Activated CD8-positive, alpha-beta T cell treated with anti-CD3 and anti-CD28 coated beads for 36 hours (primary cell): ENCODE results near the gene VGLL3. TPM values are rescaled to one million over a fixed set of nuclear protein-coding genes. Genes with fewer than 3 reads are reported as not detected.

ENCODE experiments used
- ATAC-seq: fragments of 200-7000 bp; cut with Tn5 transposase; one replicate; pipeline ENCODE4 v1.10.0; 2021; ENCODE audit warnings: mild to moderate bottlenecking, moderate library complexity
- CTCF ChIA-PET: fragments of 350-600 bp; sonication (Branson Sonifier 250); formaldehyde crosslinking; loops from one replicate; lab custom pipeline; 2021; ENCODE audit warnings: antibody characterized with exemption; lab: Charles Lee
- POLR2A ChIA-PET: fragments of 350-600 bp; sonication (Branson Sonifier 250); formaldehyde crosslinking; loops from one replicate; lab custom pipeline; 2021; ENCODE audit warnings: antibody characterized with exemption; lab: Charles Lee
- DNase-seq: peaks from one replicate; pipeline ENCODE4 v3.0.0-alpha.2; 2020
- H3K27ac Mint-ChIP-seq: one replicate; pipeline ENCODE4 v1.8.0; 2021; ENCODE audit warnings: mild to moderate bottlenecking, mixed read lengths
- H3K27me3 Mint-ChIP-seq: one replicate; pipeline ENCODE4 v1.8.0; 2021; ENCODE audit warnings: mixed read lengths
- H3K36me3 Mint-ChIP-seq: one replicate; pipeline ENCODE4 v1.8.0; 2021; ENCODE audit warnings: low read depth, mixed read lengths
- H3K4me1 Mint-ChIP-seq: one replicate; pipeline ENCODE4 v1.8.0; 2021; ENCODE audit warnings: low read depth, mixed read lengths
- H3K4me3 Mint-ChIP-seq: one replicate; pipeline ENCODE4 v1.8.0; 2021; ENCODE audit warnings: mild to moderate bottlenecking, moderate library complexity, mixed read lengths
- H3K9me3 Mint-ChIP-seq: one replicate; pipeline ENCODE4 v1.8.0; 2021; ENCODE audit warnings: mixed read lengths
- CTCF ChIP-seq: fragments of 200-600 bp; IDR thresholded peaks from one replicate; pipeline ENCODE4 v1.8.0; 2022; ENCODE audit warnings: antibody characterized with exemption, mild to moderate bottlenecking
- intact Hi-C: fragments of 100-400 bp; cut with micrococcal nuclease; formaldehyde crosslinking; loops from one replicate; pipeline ENCODE4 v1.10.0; 2022
- total RNA-seq, 2 experiments: library from RNA; stranded (reverse); gene quantifications; one replicate each; pipeline ENCODE4 v1.2.3, GENCODE V29; 2021

Gene VGLL3
- total RNA-seq, 2 experiments from 2014 or later = not detected

- H3K4me3 Mint-ChIP-seq = no peak overlapping the region
- no peak overlapping the region for H3K27ac Mint-ChIP-seq
- peaks cover 17% of the 10 kb centered on the region for H3K27me3 Mint-ChIP-seq
- H3K36me3 Mint-ChIP-seq = no peaks in the 10 kb centered on the region
- TF ChIP-seq CTCF = no peak
- CTCF ChIA-PET = no interaction called here
- peak; percentile 3 for DNase-seq
- POLR2A ChIA-PET = no interaction called here
- H3K4me1 Mint-ChIP-seq = no peaks in the 10 kb centered on the region
- ATAC-seq = peak; percentile 51
- intact Hi-C loops = no loop called here
- peaks cover 2% of the 10 kb centered on the region for H3K9me3 Mint-ChIP-seq
These were observed 776 bp downstream of the VGLL3 start for GRCh38 chr3:86990012-86990733.

GRCh38 chr3:86989611-86990010, 1.3 kb downstream of the VGLL3 start:
- no peak for DNase-seq
- Mint-ChIP-seq H3K27me3 (peaks cover 17% of the 10 kb centered on the region), H3K4me3 (no peak overlapping the region), H3K27ac (no peak overlapping the region), H3K4me1 (no peaks in the 10 kb centered on the region), H3K36me3 (no peaks in the 10 kb centered on the region), H3K9me3 (peaks cover 2% of the 10 kb centered on the region)
- no peak for ATAC-seq
- no peak for TF ChIP-seq CTCF
- ChIA-PET CTCF (no interaction called here), POLR2A (no interaction called here)
- intact Hi-C loops = no loop called here

GRCh38 chr3:86989006-86989405, 1.9 kb downstream of the VGLL3 start:
- Mint-ChIP-seq H3K9me3 (peaks cover 2% of the 10 kb centered on the region), H3K36me3 (no peaks in the 10 kb centered on the region), H3K4me1 (no peaks in the 10 kb centered on the region), H3K27ac (no peak overlapping the region), H3K4me3 (no peak overlapping the region), H3K27me3 (peaks cover 17% of the 10 kb centered on the region)
- intact Hi-C loops = no loop called here
- POLR2A ChIA-PET = no interaction called here
- CTCF ChIA-PET = no interaction called here
- ATAC-seq = no peak
- DNase-seq = no peak
- TF ChIP-seq CTCF = no peak

- TF ChIP-seq CTCF = no peak
- no peak overlapping the region for H3K27ac Mint-ChIP-seq
- no peak for ATAC-seq
- H3K9me3 Mint-ChIP-seq = peaks cover 2% of the 10 kb centered on the region
- POLR2A ChIA-PET = no interaction called here
- no peaks in the 10 kb centered on the region for H3K36me3 Mint-ChIP-seq
- H3K4me3 Mint-ChIP-seq = no peak overlapping the region
- H3K27me3 Mint-ChIP-seq = peaks cover 17% of the 10 kb centered on the region
- CTCF ChIA-PET = no interaction called here
- DNase-seq = no peak
- no peaks in the 10 kb centered on the region for H3K4me1 Mint-ChIP-seq
- intact Hi-C loops = no loop called here
These were observed 2.7 kb downstream of the VGLL3 start for GRCh38 chr3:86988235-86988634.

GRCh38 chr3:86987421-86987715, 3.6 kb downstream of the VGLL3 start:
- H3K27me3 Mint-ChIP-seq = peaks cover 17% of the 10 kb centered on the region
- POLR2A ChIA-PET = no interaction called here
- intact Hi-C loops = no loop called here
- DNase-seq (no peak), ATAC-seq (no peak)
- H3K9me3 Mint-ChIP-seq = peaks cover 2% of the 10 kb centered on the region
- H3K36me3 Mint-ChIP-seq = no peaks in the 10 kb centered on the region
- CTCF ChIA-PET = no interaction called here
- no peak for TF ChIP-seq CTCF
- no peak overlapping the region for H3K27ac Mint-ChIP-seq
- H3K4me3 Mint-ChIP-seq = no peak overlapping the region
- H3K4me1 Mint-ChIP-seq = no peaks in the 10 kb centered on the region
